HepG2 (cell line): Measurements from ENCODE around the gene NR2F1-AS1. TPM values are rescaled to one million over a fixed set of nuclear protein-coding genes. Genes with fewer than 3 reads are reported as not detected.

Source experiments
- CREM ChIP-seq, 2 experiments: sonication (generic) in 1 of 2; formaldehyde crosslinking in 1 of 2; IDR thresholded peaks; 2 replicates each; pipeline versions ENCODE4 v1.4.0 to v1.6.1; 2016 to 2020; ENCODE audit warnings: antibody characterized with exemption in 1 of 2, mild to moderate bottlenecking in 1 of 2, missing genetic modification reagents in 1 of 2
- FOXK2 ChIP-seq: fragments of 450-650 bp; IDR thresholded peaks from 2 replicates; pipeline ENCODE4 v1.6.1; 2016
- GFI1 ChIP-seq: sonication (generic); formaldehyde crosslinking; IDR thresholded peaks from 2 replicates; pipeline ENCODE4 v1.5.0; 2020; ENCODE audit warnings: missing genetic modification reagents, mild to moderate bottlenecking, borderline replicate concordance
- HMG20A ChIP-seq: IDR thresholded peaks from 2 replicates; pipeline ENCODE4 v1.6.1; 2016; ENCODE audit warnings: borderline replicate concordance
- MEIS2 ChIP-seq: sonication (generic); formaldehyde crosslinking; IDR thresholded peaks from 2 replicates; pipeline ENCODE4 v1.9.0; 2021; ENCODE audit warnings: mild to moderate bottlenecking, missing genetic modification reagents
- REPIN1 ChIP-seq: sonication (generic); formaldehyde crosslinking; IDR thresholded peaks from 2 replicates; pipeline ENCODE4 v1.8.0; 2022; ENCODE audit warnings: missing genetic modification reagents, low read depth, mild to moderate bottlenecking, borderline replicate concordance
- TARDBP ChIP-seq: sonication (generic); formaldehyde crosslinking; IDR thresholded peaks from 2 replicates; pipeline ENCODE4 v1.8.0; 2022; ENCODE audit warnings: mild to moderate bottlenecking, missing genetic modification reagents
- TBX3 ChIP-seq: fragments of 450-650 bp; IDR thresholded peaks from 2 replicates; pipeline ENCODE4 v1.6.1; 2017; ENCODE audit warnings: antibody characterized with exemption, mild to moderate bottlenecking, inconsistent platforms, borderline replicate concordance
- TEAD3 ChIP-seq: optimal IDR thresholded peaks from 2 replicates; pipeline ENCODE3; 2016; ENCODE audit warnings: borderline replicate concordance
- WIZ ChIP-seq: sonication (generic); formaldehyde crosslinking; IDR thresholded peaks from 2 replicates; pipeline ENCODE4 v1.5.1; 2020; ENCODE audit warnings: mild to moderate bottlenecking, missing genetic modification reagents
- ZBTB38 ChIP-seq: sonication (generic); formaldehyde crosslinking; IDR thresholded peaks from 2 replicates; pipeline ENCODE4 v1.5.1; 2020; ENCODE audit warnings: mild to moderate bottlenecking, missing genetic modification reagents
- ZMYM3 ChIP-seq: sonication (generic); formaldehyde crosslinking; IDR thresholded peaks from 2 replicates; pipeline ENCODE4 v1.5.1; 2020; ENCODE audit warnings: mild to moderate bottlenecking, missing genetic modification reagents
- ZSCAN20 ChIP-seq: sonication (generic); formaldehyde crosslinking; IDR thresholded peaks from 2 replicates; pipeline ENCODE4 v1.4.0; 2020; ENCODE audit warnings: missing genetic modification reagents, mild to moderate bottlenecking, borderline replicate concordance
- polyA plus RNA-seq, 8 experiments: library from polyadenylated mRNA; depleted of rRNA in 3 of 8; stranded (reverse) in 7 of 8; unstranded in 1 of 8; fragments of >200 nt; fragmentation: Illumina TruSeq in 4 of 8; extraction: Trizol in 4 of 8; gene quantifications; 2 replicates each; pipeline versions ENCODE4 v1.2.1 to v1.2.3, GENCODE V29; 2011 to 2016; ENCODE audit warnings: low read depth in 4 of 8, missing spikeins in 1 of 8, mixed read lengths in 1 of 8; ENCODE audit not compliant: insufficient read depth in 1 of 8
- total RNA-seq, 5 experiments: library from RNA; depleted of rRNA; stranded (reverse); fragments of >200 nt; fragmentation: Illumina TruSeq; extraction: Trizol; gene quantifications; 2 replicates each; pipeline ENCODE4 v1.2.3, GENCODE V29; 2016; ENCODE audit warnings: low read depth in 1 of 5
- TF ChIP-seq, protein P1 (sequence below): sonication (generic); formaldehyde crosslinking; IDR thresholded peaks from 2 replicates; pipeline ENCODE4 v1.4.0; 2020; ENCODE audit warnings: low read depth, missing genetic modification reagents
- TF ChIP-seq, protein P2 (sequence below): IDR thresholded peaks from 2 replicates; pipeline ENCODE4 v1.6.1; 2016; ENCODE audit warnings: missing genetic modification reagents, missing compliant biosample characterization
- TF ChIP-seq, protein P3 (sequence below): sonication (generic); IDR thresholded peaks from 2 replicates; pipeline ENCODE4 v1.6.1; 2016; ENCODE audit warnings: low read depth, borderline replicate concordance
- TF ChIP-seq, protein P4 (sequence below): sonication (generic); formaldehyde crosslinking; IDR thresholded peaks from 2 replicates; pipeline ENCODE4 v1.8.0; 2022; ENCODE audit warnings: mild to moderate bottlenecking, missing genetic modification reagents, moderate library complexity
- TF ChIP-seq, protein P5 (sequence below): sonication (generic); formaldehyde crosslinking; conservative IDR thresholded peaks from 2 replicates; pipeline ENCODE4 v1.8.0; 2022; ENCODE audit warnings: low read depth, missing genetic modification reagents
- TF ChIP-seq, protein P6 (sequence below): IDR thresholded peaks from 2 replicates; pipeline ENCODE4 v1.6.1; 2016; ENCODE audit warnings: mild to moderate bottlenecking

Gene NR2F1-AS1
- total and polyA plus RNA-seq, 2 of the 13 experiments (the other 11 are each of a cell fraction or from before 2014, with no cell fraction given), result 2.8 TPM

DNA sequence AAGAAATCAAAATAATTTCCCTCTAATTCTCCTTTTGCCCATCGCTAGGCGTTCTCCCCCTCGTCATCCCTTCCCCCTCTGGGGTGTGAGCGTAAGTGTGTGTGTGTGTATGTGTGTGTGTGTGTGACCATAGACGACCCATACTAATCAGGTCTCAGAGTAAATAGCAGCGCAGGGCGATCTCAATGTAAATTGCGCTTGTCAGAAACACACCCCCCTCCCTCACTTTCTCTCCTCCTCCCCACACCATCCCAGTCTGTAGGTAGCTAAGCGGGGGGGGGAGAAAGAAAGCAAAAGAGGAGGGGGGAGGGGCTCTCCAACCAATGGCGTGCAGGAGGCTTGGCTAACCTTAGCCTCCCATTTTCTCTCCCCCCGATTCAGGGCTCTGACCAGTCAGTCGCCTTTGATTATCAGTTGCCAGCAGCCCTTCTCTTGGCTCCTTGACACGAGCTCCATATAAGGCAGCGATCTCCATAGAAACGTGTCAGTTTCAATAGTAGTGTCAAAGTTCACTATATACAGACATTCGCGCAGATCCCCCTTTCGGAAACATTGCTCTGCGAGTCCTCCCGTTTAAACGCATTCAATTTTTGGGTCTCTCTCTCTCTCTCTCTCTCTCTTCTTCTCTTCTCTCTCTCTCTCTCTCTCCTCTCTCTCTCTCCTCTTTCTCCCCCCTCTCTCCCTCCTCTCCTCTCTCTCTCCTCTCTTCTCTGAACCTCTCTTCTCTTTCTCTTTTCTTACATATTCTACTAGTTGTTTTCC is 1.8 kb upstream of the NR2F1-AS1 start, which contains the start of gene NR2F1 (continued):
- TF ChIP-seq, protein P1, sequence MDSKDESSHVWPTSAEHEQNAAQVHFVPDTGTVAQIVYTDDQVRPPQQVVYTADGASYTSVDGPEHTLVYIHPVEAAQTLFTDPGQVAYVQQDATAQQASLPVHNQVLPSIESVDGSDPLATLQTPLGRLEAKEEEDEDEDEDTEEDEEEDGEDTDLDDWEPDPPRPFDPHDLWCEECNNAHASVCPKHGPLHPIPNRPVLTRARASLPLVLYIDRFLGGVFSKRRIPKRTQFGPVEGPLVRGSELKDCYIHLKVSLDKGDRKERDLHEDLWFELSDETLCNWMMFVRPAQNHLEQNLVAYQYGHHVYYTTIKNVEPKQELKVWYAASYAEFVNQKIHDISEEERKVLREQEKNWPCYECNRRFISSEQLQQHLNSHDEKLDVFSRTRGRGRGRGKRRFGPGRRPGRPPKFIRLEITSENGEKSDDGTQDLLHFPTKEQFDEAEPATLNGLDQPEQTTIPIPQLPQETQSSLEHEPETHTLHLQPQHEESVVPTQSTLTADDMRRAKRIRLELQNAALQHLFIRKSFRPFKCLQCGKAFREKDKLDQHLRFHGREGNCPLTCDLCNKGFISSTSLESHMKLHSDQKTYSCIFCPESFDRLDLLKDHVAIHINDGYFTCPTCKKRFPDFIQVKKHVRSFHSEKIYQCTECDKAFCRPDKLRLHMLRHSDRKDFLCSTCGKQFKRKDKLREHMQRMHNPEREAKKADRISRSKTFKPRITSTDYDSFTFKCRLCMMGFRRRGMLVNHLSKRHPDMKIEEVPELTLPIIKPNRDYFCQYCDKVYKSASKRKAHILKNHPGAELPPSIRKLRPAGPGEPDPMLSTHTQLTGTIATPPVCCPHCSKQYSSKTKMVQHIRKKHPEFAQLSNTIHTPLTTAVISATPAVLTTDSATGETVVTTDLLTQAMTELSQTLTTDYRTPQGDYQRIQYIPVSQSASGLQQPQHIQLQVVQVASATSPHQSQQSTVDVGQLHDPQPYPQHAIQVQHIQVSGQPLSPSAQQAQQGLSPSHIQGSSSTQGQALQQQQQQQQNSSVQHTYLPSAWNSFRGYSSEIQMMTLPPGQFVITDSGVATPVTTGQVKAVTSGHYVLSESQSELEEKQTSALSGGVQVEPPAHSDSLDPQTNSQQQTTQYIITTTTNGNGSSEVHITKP, result peak; percentile 78; the same call in 1 of the 2 replicates
- TF ChIP-seq TARDBP (CRISPR knock-in tag) (peak; percentile 94), GFI1 (peak; percentile 73), MEIS2 (0 out of 2 replicates have a peak, but pooled peaks have one; percentile 42), TEAD3 (CRISPR knock-in tag) (peak; percentile 21), FOXK2 (peak; percentile 74), HMG20A (CRISPR knock-in tag) (peak; percentile 44; the same call in 1 of the 2 replicates), CREM (IDR thresholded peaks at IDR 0.05) (peak; percentile 47; the same call in 1 of the 2 replicates), CREM (CRISPR knock-in tag; IDR thresholded peaks at IDR 0.05) (no peak), REPIN1 (CRISPR knock-in tag) (peak; percentile 82; the same call in 1 of the 2 replicates), ZBTB38 (peak; percentile 59; the same call in 1 of the 2 replicates), TBX3 (peak; percentile 97), ZSCAN20 (no peak), ZMYM3 (CRISPR knock-in tag) (peak; percentile 75), WIZ (peak; percentile 42; the same call in 1 of the 2 replicates)
- TF ChIP-seq, protein P2, sequence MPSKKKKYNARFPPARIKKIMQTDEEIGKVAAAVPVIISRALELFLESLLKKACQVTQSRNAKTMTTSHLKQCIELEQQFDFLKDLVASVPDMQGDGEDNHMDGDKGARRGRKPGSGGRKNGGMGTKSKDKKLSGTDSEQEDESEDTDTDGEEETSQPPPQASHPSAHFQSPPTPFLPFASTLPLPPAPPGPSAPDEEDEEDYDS (CRISPR knock-in tag), result peak; percentile 97
- TF ChIP-seq, protein P3, sequence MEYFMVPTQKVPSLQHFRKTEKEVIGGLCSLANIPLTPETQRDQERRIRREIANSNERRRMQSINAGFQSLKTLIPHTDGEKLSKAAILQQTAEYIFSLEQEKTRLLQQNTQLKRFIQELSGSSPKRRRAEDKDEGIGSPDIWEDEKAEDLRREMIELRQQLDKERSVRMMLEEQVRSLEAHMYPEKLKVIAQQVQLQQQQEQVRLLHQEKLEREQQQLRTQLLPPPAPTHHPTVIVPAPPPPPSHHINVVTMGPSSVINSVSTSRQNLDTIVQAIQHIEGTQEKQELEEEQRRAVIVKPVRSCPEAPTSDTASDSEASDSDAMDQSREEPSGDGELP, result peak; percentile 58; the same call in 1 of the 2 replicates
- TF ChIP-seq, protein P4, sequence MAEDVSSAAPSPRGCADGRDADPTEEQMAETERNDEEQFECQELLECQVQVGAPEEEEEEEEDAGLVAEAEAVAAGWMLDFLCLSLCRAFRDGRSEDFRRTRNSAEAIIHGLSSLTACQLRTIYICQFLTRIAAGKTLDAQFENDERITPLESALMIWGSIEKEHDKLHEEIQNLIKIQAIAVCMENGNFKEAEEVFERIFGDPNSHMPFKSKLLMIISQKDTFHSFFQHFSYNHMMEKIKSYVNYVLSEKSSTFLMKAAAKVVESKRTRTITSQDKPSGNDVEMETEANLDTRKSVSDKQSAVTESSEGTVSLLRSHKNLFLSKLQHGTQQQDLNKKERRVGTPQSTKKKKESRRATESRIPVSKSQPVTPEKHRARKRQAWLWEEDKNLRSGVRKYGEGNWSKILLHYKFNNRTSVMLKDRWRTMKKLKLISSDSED (CRISPR knock-in tag), result no peak
- TF ChIP-seq, protein P5, sequence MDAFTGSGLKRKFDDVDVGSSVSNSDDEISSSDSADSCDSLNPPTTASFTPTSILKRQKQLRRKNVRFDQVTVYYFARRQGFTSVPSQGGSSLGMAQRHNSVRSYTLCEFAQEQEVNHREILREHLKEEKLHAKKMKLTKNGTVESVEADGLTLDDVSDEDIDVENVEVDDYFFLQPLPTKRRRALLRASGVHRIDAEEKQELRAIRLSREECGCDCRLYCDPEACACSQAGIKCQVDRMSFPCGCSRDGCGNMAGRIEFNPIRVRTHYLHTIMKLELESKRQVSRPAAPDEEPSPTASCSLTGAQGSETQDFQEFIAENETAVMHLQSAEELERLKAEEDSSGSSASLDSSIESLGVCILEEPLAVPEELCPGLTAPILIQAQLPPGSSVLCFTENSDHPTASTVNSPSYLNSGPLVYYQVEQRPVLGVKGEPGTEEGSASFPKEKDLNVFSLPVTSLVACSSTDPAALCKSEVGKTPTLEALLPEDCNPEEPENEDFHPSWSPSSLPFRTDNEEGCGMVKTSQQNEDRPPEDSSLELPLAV (CRISPR knock-in tag), result no peak
- TF ChIP-seq, protein P6, sequence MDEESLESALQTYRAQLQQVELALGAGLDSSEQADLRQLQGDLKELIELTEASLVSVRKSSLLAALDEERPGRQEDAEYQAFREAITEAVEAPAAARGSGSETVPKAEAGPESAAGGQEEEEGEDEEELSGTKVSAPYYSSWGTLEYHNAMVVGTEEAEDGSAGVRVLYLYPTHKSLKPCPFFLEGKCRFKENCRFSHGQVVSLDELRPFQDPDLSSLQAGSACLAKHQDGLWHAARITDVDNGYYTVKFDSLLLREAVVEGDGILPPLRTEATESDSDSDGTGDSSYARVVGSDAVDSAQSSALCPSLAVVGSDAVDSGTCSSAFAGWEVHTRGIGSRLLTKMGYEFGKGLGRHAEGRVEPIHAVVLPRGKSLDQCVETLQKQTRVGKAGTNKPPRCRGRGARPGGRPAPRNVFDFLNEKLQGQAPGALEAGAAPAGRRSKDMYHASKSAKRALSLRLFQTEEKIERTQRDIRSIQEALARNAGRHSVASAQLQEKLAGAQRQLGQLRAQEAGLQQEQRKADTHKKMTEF (CRISPR knock-in tag), result peak; percentile 77
